IPS-20b (cell line): Measurements from ENCODE around the gene FARP1.
A peak's percentile ranks its signal among the peaks of the same experiment; 100 is the strongest.
"Not testable (repeated sequence)": the region's sequence is repeated elsewhere in the genome, so short reads cannot be mapped to it uniquely, and the experiment has no call there.

Experiments used
- H3K27ac ChIP-seq: one replicate; pipeline ENCODE4 v1.5.1; 2013; ENCODE audit warnings: low read length
- H3K27me3 ChIP-seq: 2 replicates; pipeline ENCODE4 v1.6.1; 2013; ENCODE audit warnings: mild to moderate bottlenecking, low read length, inconsistent platforms; ENCODE audit not compliant: insufficient read depth
- H3K36me3 ChIP-seq: 2 replicates; pipeline ENCODE4 v1.6.1; 2013; ENCODE audit warnings: low read depth, mild to moderate bottlenecking, inconsistent platforms, low read length, moderate library complexity; ENCODE audit not compliant: insufficient read depth
- H3K4me1 ChIP-seq: 2 replicates; pipeline ENCODE4 v1.6.1; 2013; ENCODE audit warnings: mild to moderate bottlenecking, control low read depth, inconsistent platforms, low read length, moderate library complexity; ENCODE audit not compliant: insufficient read depth
- H3K4me3 ChIP-seq: 2 replicates; pipeline ENCODE4 v1.5.1; 2013; ENCODE audit warnings: mild to moderate bottlenecking, low read length, inconsistent platforms
- H3K9ac ChIP-seq: 2 replicates; pipeline ENCODE4 v1.6.1; 2013; ENCODE audit warnings: low read depth, mild to moderate bottlenecking, inconsistent platforms, low read length, moderate library complexity
- H3K9me3 ChIP-seq: 2 replicates; pipeline ENCODE4 v1.6.1; 2013; ENCODE audit warnings: mild to moderate bottlenecking, low read depth, low read length, inconsistent platforms; ENCODE audit not compliant: insufficient read depth

FARP1 gene

DNA sequence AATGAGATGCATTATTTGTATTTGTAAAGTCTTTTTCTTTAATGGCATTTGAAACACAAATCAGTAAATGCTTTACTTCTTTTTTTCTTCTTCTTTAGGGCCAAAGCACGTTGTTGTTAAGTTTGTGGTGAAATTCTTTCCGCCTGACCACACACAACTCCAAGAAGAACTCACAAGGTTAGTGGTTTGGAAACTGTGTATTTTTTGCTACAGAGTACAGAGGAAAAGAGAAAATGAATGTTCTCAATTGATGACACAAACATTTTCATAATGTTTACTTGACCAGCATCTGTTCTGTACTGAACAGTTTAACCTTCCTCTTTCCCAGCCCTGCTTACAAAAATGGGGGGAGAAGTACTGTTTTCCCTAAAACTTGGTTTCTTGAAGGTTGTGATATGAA is 225.1 kb downstream of the FARP1 start:
- peaks cover 23% of the 10 kb centered on the region; the same call in 1 of the 2 replicates for H3K36me3 ChIP-seq
- no peaks in the 10 kb centered on the region for H3K27me3 ChIP-seq
- no peak overlapping the region for H3K4me3 ChIP-seq
- H3K27ac ChIP-seq, result no peak overlapping the region
- H3K9me3 ChIP-seq, result no peaks in the 10 kb centered on the region
- no peak overlapping the region for H3K9ac ChIP-seq
- peaks cover 20% of the 10 kb centered on the region for H3K4me1 ChIP-seq

DNA sequence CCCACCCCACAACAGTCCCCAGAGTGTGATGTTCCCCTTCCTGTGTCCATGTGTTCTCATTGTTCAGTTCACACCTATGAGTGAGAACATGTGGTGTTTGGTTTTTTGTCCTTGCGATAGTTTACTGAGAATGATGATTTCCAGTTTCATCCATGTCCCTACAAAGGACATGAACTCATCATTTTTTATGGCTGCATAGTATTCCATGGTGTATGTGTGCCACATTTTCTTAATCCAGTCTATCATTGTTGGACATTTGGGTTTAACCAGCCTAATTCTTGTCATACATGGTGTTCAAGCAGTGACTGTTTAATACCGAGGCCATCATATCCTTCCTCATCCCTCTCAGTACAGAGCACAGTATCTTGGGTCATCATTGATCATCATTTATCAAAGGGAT is 226.6 kb downstream of the FARP1 start:
- not testable (repeated sequence) for H3K4me3 ChIP-seq, H3K27ac ChIP-seq, H3K9ac ChIP-seq, H3K27me3 ChIP-seq, H3K9me3 ChIP-seq
- peaks cover 23% of the 10 kb centered on the region; the same call in 1 of the 2 replicates for H3K36me3 ChIP-seq
- H3K4me1 ChIP-seq, result peaks cover 18% of the 10 kb centered on the region

DNA sequence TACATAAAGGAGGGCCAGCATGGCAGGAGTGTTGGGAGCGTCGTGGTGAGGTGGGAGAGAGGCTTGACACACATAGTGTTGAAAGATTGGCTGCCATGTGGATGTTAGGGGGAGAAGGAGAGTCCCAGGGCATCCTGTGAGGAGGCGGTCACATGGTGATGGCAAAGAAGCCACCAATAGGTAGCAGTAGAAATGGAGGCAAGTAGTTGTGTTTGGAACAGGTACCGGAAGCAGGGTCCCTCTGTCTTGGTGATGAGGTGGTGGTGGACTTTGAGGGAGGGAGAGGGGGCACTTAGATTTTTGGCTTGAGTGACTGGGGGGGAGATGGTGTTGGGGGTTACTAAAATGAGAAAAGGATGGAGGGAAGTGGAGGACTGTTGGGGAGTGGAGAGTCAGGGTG is 227.4 kb downstream of the FARP1 start:
- H3K9me3 ChIP-seq, result peaks cover 6% of the 10 kb centered on the region; the same call in 1 of the 2 replicates
- H3K27ac ChIP-seq, result no peak overlapping the region
- no peak overlapping the region for H3K4me3 ChIP-seq
- H3K27me3 ChIP-seq, result no peaks in the 10 kb centered on the region
- peaks cover 23% of the 10 kb centered on the region; the same call in 1 of the 2 replicates for H3K36me3 ChIP-seq
- H3K4me1 ChIP-seq, result peaks cover 18% of the 10 kb centered on the region
- no peak overlapping the region for H3K9ac ChIP-seq

DNA sequence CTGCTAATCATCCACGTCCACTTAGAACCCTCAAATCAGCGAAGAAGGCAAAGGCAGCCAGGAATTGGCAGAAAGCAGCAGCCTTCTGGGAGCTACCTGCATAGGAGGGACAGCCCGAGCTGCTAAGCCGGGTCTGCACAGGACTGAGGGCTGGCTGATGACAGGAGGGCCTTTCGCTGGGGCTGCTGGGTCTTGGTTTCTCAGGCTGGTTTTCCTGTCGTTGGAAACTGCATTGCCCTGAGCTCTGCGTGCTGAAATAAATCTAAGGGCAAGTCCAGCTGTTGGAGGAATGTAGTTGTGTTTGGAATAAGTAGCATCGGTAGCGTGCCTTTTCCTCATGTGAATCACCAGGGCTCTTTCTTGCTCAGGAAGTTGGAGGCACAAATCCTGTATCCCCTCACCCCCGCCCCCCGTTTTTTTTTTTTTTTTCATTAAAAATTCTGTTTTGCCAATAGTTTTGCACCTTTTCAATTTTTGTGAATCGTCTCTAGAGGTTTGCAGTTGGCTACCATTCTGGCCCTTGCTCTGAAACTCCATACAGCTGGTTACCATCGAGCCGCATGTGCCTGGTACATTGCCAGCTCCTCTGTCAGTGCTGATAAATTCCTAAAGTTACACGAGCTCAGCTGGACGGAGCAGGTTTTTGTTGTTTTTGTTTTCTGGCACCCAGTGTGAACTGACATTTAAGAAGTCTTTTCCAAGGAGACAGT is 228.1 kb downstream of the FARP1 start:
- Histone ChIP-seq H3K9me3 (peaks cover 6% of the 10 kb centered on the region; the same call in 1 of the 2 replicates), H3K4me3 (no peak overlapping the region), H3K4me1 (peaks cover 18% of the 10 kb centered on the region), H3K27ac (no peak overlapping the region), H3K9ac (peak overlapping the region; percentile 4; the same call in 1 of the 2 replicates), H3K27me3 (no peaks in the 10 kb centered on the region), H3K36me3 (peaks cover 23% of the 10 kb centered on the region; the same call in 1 of the 2 replicates)

DNA sequence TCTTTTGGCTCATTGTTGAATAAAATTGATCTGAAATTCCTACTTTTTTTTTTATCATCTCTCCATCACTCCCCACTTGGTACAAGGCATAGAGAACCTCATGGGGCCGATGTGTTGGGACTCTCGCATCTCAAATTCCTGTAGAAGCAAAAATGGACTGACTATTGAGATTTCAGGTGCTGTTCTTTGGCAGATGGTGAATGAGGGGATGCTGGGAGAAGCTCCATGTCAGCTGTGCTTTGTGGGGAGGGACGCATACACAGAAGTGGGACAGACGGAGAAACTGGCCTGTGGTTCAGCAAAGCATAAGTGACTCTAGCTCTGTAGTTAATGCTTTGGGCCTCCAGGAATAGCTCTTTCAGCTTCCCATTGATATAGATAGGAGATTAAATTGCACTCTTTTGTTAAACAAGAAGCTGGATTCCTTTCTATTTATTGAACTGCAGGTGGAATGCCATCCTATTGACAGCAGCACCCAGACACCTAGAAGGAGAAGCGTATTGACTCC is 228.7 kb downstream of the FARP1 start:
- H3K9me3 ChIP-seq, result peaks cover 6% of the 10 kb centered on the region; the same call in 1 of the 2 replicates
- H3K4me3 ChIP-seq, result no peak overlapping the region
- peaks cover 18% of the 10 kb centered on the region for H3K4me1 ChIP-seq
- H3K9ac ChIP-seq, result peak overlapping the region; percentile 4; the same call in 1 of the 2 replicates
- H3K27me3 ChIP-seq, result no peaks in the 10 kb centered on the region
- no peak overlapping the region for H3K27ac ChIP-seq
- H3K36me3 ChIP-seq, result peaks cover 23% of the 10 kb centered on the region; the same call in 1 of the 2 replicates

DNA sequence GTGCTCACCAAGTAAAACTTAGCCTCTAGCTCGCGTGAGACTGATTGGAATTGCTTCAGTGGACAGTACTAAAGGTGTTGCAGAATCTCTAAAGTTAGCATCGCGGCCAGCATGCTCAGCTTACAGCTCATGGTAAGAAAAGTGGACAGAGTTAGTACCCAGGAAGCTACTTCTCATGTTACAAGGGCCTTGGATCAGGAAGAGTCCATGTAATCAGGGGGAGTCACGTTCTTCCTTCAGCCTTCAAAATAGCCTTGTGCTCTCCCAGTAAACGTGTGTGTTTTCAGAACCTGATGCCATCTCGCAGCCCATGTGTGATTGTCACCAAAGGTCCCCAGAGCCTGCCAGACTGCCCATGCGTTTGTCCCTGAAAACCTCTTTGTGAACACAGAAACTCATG is 230.0 kb downstream of the FARP1 start:
- no peak overlapping the region for H3K27ac ChIP-seq
- H3K36me3 ChIP-seq, result peaks cover 20% of the 10 kb centered on the region; the same call in 1 of the 2 replicates
- no peaks in the 10 kb centered on the region for H3K27me3 ChIP-seq
- peaks cover 6% of the 10 kb centered on the region; the same call in 1 of the 2 replicates for H3K9me3 ChIP-seq
- H3K4me3 ChIP-seq, result no peak overlapping the region
- H3K4me1 ChIP-seq, result peaks cover 18% of the 10 kb centered on the region
- no peak overlapping the region for H3K9ac ChIP-seq

DNA sequence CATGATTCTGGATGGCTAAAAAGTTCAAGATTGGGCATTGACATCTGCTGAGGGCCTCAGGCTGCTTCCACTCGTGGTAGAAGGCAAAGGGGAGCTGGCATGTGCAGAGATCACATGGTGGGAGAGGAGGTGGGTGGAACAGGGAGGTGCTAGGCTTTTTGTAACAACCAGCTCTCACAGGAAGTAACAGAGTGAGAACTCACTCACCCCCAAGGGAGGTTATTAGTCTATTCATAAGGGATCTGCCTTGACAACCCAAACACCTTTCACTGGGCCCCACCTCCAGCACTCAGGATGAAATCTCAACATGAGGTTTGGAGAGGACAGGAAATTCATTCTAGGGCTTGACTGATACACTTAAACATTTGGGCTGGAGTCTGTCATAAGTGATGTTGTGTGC is 231.9 kb downstream of the FARP1 start:
- Histone ChIP-seq H3K27me3 (no peaks in the 10 kb centered on the region), H3K36me3 (peaks cover 9% of the 10 kb centered on the region; the same call in 1 of the 2 replicates), H3K9me3 (peaks cover 6% of the 10 kb centered on the region; the same call in 1 of the 2 replicates), H3K4me1 (peaks cover 18% of the 10 kb centered on the region), H3K4me3 (no peak overlapping the region), H3K9ac (no peak overlapping the region), H3K27ac (no peak overlapping the region)

DNA sequence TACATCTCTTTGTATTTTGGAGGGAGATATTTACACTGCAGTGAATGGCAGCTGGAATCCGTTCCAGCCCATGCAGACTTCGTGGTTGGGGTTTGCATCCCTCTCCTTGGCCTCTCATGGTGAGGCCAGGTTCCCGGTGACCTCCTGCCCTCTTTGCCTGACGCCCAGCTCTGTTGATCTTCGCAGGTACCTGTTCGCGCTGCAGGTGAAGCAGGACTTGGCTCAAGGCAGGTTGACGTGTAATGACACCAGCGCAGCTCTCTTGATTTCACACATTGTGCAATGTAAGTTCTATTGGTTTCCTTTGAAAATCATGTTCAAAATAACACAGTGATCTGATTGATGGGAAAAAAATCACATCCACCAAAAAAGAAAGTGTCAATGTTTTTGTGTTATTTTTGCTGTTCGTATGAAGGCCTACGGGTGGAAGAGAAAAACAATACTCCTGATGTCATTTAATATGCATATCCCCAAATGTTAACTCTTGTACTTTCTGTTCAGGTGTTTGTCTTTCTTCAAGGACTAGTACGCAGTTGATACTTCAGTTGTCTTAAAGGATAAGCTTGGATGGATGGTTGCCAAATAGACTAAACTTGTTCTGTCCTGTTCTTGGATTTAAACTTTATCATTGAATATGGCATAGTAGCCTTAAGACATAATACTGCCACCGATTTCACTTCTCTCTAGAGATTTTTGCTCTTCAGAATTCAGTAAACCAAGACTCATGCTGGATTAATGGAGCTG is 234.9 kb downstream of the FARP1 start:
- no peak overlapping the region for H3K9ac ChIP-seq
- no peaks in the 10 kb centered on the region; the same call in 1 of the 2 replicates for H3K36me3 ChIP-seq
- no peak overlapping the region for H3K27ac ChIP-seq
- peaks cover 6% of the 10 kb centered on the region; the same call in 1 of the 2 replicates for H3K9me3 ChIP-seq
- no peaks in the 10 kb centered on the region for H3K27me3 ChIP-seq
- peaks cover under 1% of the 10 kb centered on the region; the same call in 1 of the 2 replicates for H3K4me1 ChIP-seq
- H3K4me3 ChIP-seq, result no peak overlapping the region

DNA sequence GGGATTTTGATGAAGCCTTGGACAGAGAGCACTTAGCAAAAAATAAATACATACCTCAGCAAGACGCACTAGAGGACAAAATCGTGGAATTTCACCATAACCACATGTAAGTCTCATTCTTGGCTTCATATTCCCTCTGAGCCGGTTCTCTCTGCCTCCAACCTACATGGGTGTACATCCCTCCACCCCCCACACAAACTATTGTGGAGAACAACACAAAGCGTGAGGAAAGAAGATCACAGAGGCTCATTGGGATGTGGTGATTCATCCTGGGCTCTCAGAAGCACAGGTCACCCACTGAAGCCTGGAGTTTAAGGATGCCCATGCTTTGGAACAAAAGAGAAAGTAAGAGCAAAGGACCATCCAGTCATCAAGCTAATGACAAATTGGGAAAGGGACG is 241.8 kb downstream of the FARP1 start:
- H3K36me3 ChIP-seq, result peaks cover 47% of the 10 kb centered on the region
- no peak overlapping the region for H3K27ac ChIP-seq
- H3K27me3 ChIP-seq, result no peaks in the 10 kb centered on the region

DNA sequence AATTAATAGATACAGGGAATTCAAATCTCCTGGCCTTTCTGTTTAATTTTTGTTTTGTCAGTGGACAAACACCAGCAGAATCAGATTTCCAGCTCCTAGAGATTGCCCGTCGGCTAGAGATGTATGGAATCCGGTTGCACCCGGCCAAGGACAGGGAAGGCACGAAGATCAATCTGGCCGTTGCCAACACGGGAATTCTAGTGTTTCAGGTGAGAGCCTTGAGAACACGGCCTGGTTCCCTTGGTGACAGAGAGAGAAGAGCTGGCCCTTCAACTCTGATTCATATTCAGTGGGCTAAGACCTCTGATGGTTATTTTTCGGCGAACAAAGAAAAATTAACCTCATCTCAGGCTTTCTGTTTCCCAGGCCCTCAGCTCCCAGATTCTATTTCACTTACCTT is 242.7 kb downstream of the FARP1 start:
- Histone ChIP-seq H3K36me3 (peaks cover 56% of the 10 kb centered on the region), H3K4me3 (no peak overlapping the region), H3K9ac (no peak overlapping the region), H3K27ac (no peak overlapping the region), H3K9me3 (no peaks in the 10 kb centered on the region), H3K4me1 (no peaks in the 10 kb centered on the region), H3K27me3 (no peaks in the 10 kb centered on the region)

More for the DNA sequence above, 241.8 kb downstream of the FARP1 start:
- Histone ChIP-seq H3K9me3 (no peaks in the 10 kb centered on the region), H3K9ac (no peak overlapping the region), H3K4me1 (no peaks in the 10 kb centered on the region), H3K4me3 (no peak overlapping the region)

DNA sequence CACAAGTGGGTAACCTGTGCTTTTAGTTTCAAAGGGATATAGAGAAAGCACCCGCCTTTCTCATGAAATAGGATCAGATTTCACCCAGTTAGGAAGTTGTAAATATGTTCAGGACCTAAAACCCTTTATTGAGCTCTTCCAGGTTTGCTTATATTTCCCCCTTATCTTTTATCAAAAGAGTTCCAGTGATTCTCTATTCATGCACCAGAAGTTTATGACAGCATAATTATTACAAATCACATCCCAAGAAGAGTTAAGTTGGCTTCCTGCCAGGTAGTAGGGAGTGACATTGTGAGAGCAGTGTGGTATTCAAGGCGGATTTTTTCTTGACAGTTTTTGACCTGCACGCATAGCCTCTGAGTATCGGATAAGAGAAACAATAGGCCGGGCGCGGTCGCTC is 243.7 kb downstream of the FARP1 start:
- Histone ChIP-seq H3K9me3 (no peaks in the 10 kb centered on the region), H3K27ac (no peak overlapping the region), H3K36me3 (peaks cover 64% of the 10 kb centered on the region), H3K9ac (no peak overlapping the region), H3K4me1 (no peaks in the 10 kb centered on the region), H3K4me3 (no peak overlapping the region), H3K27me3 (no peaks in the 10 kb centered on the region)
